Measurements from ENCODE around the gene PANX1. TPM values are rescaled to one million over a fixed set of nuclear protein-coding genes. Genes with fewer than 3 reads are reported as not detected.

The PANX1 gene
- total RNA-seq, 1 donor, result 48.1 TPM

DNA sequence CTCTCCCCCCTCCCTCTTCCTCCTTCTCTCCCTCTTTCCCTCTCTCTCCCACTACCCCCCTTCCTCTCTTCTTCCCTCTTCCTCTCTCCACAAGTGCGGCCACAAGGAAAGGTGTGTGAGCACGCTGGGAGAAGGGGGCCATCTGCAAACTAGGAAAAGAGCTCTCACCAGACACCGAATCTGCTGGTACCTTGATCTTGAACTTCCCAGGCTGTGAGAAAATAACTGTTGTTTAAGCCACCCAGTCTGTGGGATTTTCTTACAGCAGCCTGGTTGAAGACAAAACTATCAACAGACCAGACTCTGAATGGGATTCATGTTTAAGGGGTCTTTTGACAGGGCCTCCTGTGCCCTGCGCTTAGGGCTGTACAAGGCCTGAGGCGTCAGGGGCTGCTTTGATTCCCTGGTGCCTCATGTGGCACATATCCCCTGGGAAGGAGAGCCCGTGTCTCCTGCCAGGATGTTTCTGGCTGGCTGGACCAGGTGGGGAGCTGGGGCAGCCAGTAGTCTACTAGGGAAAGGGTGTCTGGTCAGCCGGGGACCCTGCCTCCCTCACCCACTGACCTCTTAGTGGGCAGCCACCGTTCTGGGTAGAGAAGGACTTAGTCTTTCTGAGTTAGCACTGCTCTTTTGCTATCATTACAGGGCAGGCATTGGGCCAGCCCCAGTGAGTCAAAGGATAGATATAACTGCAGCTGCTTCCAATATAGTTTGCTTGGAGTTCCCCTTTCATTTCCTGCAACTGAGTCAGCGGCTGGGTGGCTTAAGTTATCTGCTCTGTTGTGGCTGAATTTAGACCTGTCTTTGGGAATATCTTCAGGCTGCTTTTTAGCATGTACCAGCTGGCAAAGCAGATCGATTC, 6.2 kb downstream of the PANX1 start:
- H3K36me3 ChIP-seq (ENCODE audit: insufficient read depth, low read length), result no peaks in the 10 kb centered on the region
- H3K4me3 ChIP-seq (ENCODE audit: insufficient read depth, low read length), result peak overlapping the region; percentile 43
- H3K79me2 ChIP-seq (ENCODE audit: insufficient read depth, low read length), result peaks cover 64% of the 10 kb centered on the region
- peaks cover 56% of the 10 kb centered on the region for H3K4me1 ChIP-seq (ENCODE audit: insufficient read depth, low read length)
- H2AFZ ChIP-seq (ENCODE audit: low read length), result peak overlapping the region; percentile 49
- peak overlapping the region; percentile 70 for H3K4me2 ChIP-seq (ENCODE audit: insufficient read depth, low read length)
- H4K20me1 ChIP-seq (ENCODE audit: insufficient read depth, low read length), result peaks cover 9% of the 10 kb centered on the region
- peak overlapping the region; percentile 86 for H3K27ac ChIP-seq (ENCODE audit: low read depth, low read length)
- H3K9me3 ChIP-seq (ENCODE audit: low read depth, low read length), result no peaks in the 10 kb centered on the region
- peak; percentile 86 for DNase-seq (ENCODE audit: insufficient read length, low spot score, missing footprints)
- no peaks in the 10 kb centered on the region for H3K27me3 ChIP-seq (ENCODE audit: insufficient read depth, low read length)
- TF ChIP-seq, protein P1, sequence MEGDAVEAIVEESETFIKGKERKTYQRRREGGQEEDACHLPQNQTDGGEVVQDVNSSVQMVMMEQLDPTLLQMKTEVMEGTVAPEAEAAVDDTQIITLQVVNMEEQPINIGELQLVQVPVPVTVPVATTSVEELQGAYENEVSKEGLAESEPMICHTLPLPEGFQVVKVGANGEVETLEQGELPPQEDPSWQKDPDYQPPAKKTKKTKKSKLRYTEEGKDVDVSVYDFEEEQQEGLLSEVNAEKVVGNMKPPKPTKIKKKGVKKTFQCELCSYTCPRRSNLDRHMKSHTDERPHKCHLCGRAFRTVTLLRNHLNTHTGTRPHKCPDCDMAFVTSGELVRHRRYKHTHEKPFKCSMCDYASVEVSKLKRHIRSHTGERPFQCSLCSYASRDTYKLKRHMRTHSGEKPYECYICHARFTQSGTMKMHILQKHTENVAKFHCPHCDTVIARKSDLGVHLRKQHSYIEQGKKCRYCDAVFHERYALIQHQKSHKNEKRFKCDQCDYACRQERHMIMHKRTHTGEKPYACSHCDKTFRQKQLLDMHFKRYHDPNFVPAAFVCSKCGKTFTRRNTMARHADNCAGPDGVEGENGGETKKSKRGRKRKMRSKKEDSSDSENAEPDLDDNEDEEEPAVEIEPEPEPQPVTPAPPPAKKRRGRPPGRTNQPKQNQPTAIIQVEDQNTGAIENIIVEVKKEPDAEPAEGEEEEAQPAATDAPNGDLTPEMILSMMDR (IDR thresholded peaks at IDR 0.05; ENCODE audit: extremely low read depth, low read depth, low read length), result no peak

DNA sequence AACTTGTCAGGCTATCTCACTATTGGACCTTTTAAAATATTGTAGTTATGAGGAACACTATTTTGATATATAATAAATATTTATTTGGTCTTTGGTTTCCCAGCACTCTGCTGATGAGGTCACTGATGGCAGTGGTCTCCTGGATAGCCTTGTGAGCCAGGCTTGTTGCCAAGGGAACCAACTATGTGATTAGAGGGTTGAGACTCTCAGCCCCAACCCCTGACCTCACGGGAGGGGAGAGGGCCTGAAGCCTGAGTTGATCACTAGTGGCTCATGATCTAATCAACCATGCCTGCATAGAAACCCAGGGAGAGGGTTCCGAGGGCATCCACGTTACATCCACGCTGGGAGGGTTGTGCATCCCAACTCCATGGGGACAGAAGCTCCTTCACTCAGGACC, 10.8 kb downstream of the PANX1 start:
- no peak overlapping the region for H3K27ac ChIP-seq (ENCODE audit: low read depth, low read length)
- no peaks in the 10 kb centered on the region for H3K27me3 ChIP-seq (ENCODE audit: insufficient read depth, low read length)
- peaks cover 16% of the 10 kb centered on the region for H4K20me1 ChIP-seq (ENCODE audit: insufficient read depth, low read length)
- TF ChIP-seq, protein P1 (IDR thresholded peaks at IDR 0.05; ENCODE audit: extremely low read depth, low read depth, low read length), result no peak
- H3K4me3 ChIP-seq (ENCODE audit: insufficient read depth, low read length), result no peak overlapping the region
- no peak overlapping the region for H3K4me2 ChIP-seq (ENCODE audit: insufficient read depth, low read length)
- H2AFZ ChIP-seq (ENCODE audit: low read length), result no peak overlapping the region
- H3K4me1 ChIP-seq (ENCODE audit: insufficient read depth, low read length), result peaks cover 22% of the 10 kb centered on the region
- no peak for DNase-seq (ENCODE audit: insufficient read length, low spot score, missing footprints)
- H3K36me3 ChIP-seq (ENCODE audit: insufficient read depth, low read length), result no peaks in the 10 kb centered on the region
- H3K79me2 ChIP-seq (ENCODE audit: insufficient read depth, low read length), result peaks cover 68% of the 10 kb centered on the region
- no peaks in the 10 kb centered on the region for H3K9me3 ChIP-seq (ENCODE audit: low read depth, low read length)

GRCh38 chr11:94140154-94140655, 11.6 kb downstream of the PANX1 start:
- Histone ChIP-seq H3K27me3 (ENCODE audit: insufficient read depth, low read length) (no peaks in the 10 kb centered on the region), H2AFZ (ENCODE audit: low read length) (no peak overlapping the region), H3K4me1 (ENCODE audit: insufficient read depth, low read length) (peaks cover 14% of the 10 kb centered on the region), H3K36me3 (ENCODE audit: insufficient read depth, low read length) (no peaks in the 10 kb centered on the region), H3K79me2 (ENCODE audit: insufficient read depth, low read length) (peaks cover 69% of the 10 kb centered on the region), H3K9me3 (ENCODE audit: low read depth, low read length) (no peaks in the 10 kb centered on the region), H3K4me2 (ENCODE audit: insufficient read depth, low read length) (no peak overlapping the region), H3K27ac (ENCODE audit: low read depth, low read length) (no peak overlapping the region), H3K4me3 (ENCODE audit: insufficient read depth, low read length) (no peak overlapping the region), H4K20me1 (ENCODE audit: insufficient read depth, low read length) (peaks cover 19% of the 10 kb centered on the region)
- TF ChIP-seq, protein P1 (IDR thresholded peaks at IDR 0.05; ENCODE audit: extremely low read depth, low read depth, low read length), result no peak
- DNase-seq (ENCODE audit: insufficient read length, low spot score, missing footprints), result no peak

Data from osteoblast (primary cell).